Measurements from ENCODE around the gene MYO1C.
A peak's percentile ranks its signal among the peaks of the same experiment; 100 is the strongest.

The MYO1C gene

GRCh38 chr17:1484676-1485422 is 7.6 kb downstream of the MYO1C start:
- peak; percentile 64 for DNase-seq (ENCODE audit: low read depth)
- H3K4me3 ChIP-seq (replicated peaks; ENCODE audit: low read depth, low read length): peak overlapping the region; percentile 60
- no peak for TF ChIP-seq CTCF (IDR thresholded peaks at IDR 0.05; ENCODE audit: low read length, missing control alignments)

GRCh38 chr17:1484060-1484535 is 8.4 kb downstream of the MYO1C start:
- DNase-seq (ENCODE audit: low read depth): no peak
- TF ChIP-seq CTCF (IDR thresholded peaks at IDR 0.05; ENCODE audit: low read length, missing control alignments): no peak
- no peak overlapping the region for H3K4me3 ChIP-seq (replicated peaks; ENCODE audit: low read depth, low read length)

- no peak overlapping the region for H3K4me3 ChIP-seq (replicated peaks; ENCODE audit: low read depth, low read length)
- no peak for DNase-seq (ENCODE audit: low read depth)
- no peak for TF ChIP-seq CTCF (IDR thresholded peaks at IDR 0.05; ENCODE audit: low read length, missing control alignments)
These were observed 9.8 kb downstream of the MYO1C start for GRCh38 chr17:1482680-1483079.

GRCh38 chr17:1481736-1482135 is 10.8 kb downstream of the MYO1C start:
- no peak for DNase-seq (ENCODE audit: low read depth)
- TF ChIP-seq CTCF (IDR thresholded peaks at IDR 0.05; ENCODE audit: low read length, missing control alignments): no peak
- no peak overlapping the region for H3K4me3 ChIP-seq (replicated peaks; ENCODE audit: low read depth, low read length)

- no peak overlapping the region for H3K4me3 ChIP-seq (replicated peaks; ENCODE audit: low read depth, low read length)
- DNase-seq (ENCODE audit: low read depth): no peak
- no peak for TF ChIP-seq CTCF (IDR thresholded peaks at IDR 0.05; ENCODE audit: low read length, missing control alignments)
These were observed 11.6 kb downstream of the MYO1C start for GRCh38 chr17:1480747-1481465.

- TF ChIP-seq CTCF (IDR thresholded peaks at IDR 0.05; ENCODE audit: low read length, missing control alignments): no peak
- DNase-seq (ENCODE audit: low read depth): no peak
- no peak overlapping the region for H3K4me3 ChIP-seq (replicated peaks; ENCODE audit: low read depth, low read length)
These were observed 14.1 kb downstream of the MYO1C start for GRCh38 chr17:1478418-1478817.

Data from fibroblast of pulmonary artery (primary cell).